ENCODE measurements around the gene ELAC1. TPM values are rescaled to one million over a fixed set of nuclear protein-coding genes. Genes with fewer than 3 reads are reported as not detected.

Gene ELAC1
- total RNA-seq, 6 experiments from 2014 or later, result 6.2 to 9.0 (median 8.1) TPM

GRCh38 chr18:51006061-51006818, 38.4 kb downstream of the ELAC1 start:
- no peak overlapping the region for H3K4me3 Mint-ChIP-seq
- H3K27ac Mint-ChIP-seq, result no peak overlapping the region
- no peaks in the 10 kb centered on the region for H3K27me3 Mint-ChIP-seq (ENCODE audit: insufficient read depth)
- no peak for DNase-seq
- H3K9me3 Mint-ChIP-seq, result no peaks in the 10 kb centered on the region
- TF ChIP-seq CTCF (IDR thresholded peaks at IDR 0.05), result no peak
- peaks cover 8% of the 10 kb centered on the region; the same call in 1 of the 2 replicates for H3K4me1 Mint-ChIP-seq (ENCODE audit: low read depth)
- H3K36me3 Mint-ChIP-seq (ENCODE audit: low read depth), result 0 out of 2 replicates have a peak, but pooled peaks cover 6% of the 10 kb centered on the region

GRCh38 chr18:51006948-51007789, 39.3 kb downstream of the ELAC1 start:
- H3K4me3 Mint-ChIP-seq, result no peak overlapping the region
- H3K36me3 Mint-ChIP-seq (ENCODE audit: low read depth), result no peaks in the 10 kb centered on the region
- DNase-seq, result no peak
- no peak overlapping the region for H3K27ac Mint-ChIP-seq
- H3K9me3 Mint-ChIP-seq, result no peaks in the 10 kb centered on the region
- no peak for TF ChIP-seq CTCF (IDR thresholded peaks at IDR 0.05)
- peaks cover 8% of the 10 kb centered on the region; the same call in 1 of the 2 replicates for H3K4me1 Mint-ChIP-seq (ENCODE audit: low read depth)
- no peaks in the 10 kb centered on the region for H3K27me3 Mint-ChIP-seq (ENCODE audit: insufficient read depth)

GRCh38 chr18:51007790-51008139, 39.9 kb downstream of the ELAC1 start:
- TF ChIP-seq CTCF (IDR thresholded peaks at IDR 0.05), result no peak
- Mint-ChIP-seq H3K4me1 (ENCODE audit: low read depth) (peaks cover 8% of the 10 kb centered on the region; the same call in 1 of the 2 replicates), H3K36me3 (ENCODE audit: low read depth) (no peaks in the 10 kb centered on the region), H3K4me3 (no peak overlapping the region), H3K27ac (no peak overlapping the region), H3K27me3 (ENCODE audit: insufficient read depth) (no peaks in the 10 kb centered on the region), H3K9me3 (no peaks in the 10 kb centered on the region)
- no peak for DNase-seq

GRCh38 chr18:51009072-51009471, 41.2 kb downstream of the ELAC1 start:
- no peaks in the 10 kb centered on the region for H3K9me3 Mint-ChIP-seq
- no peaks in the 10 kb centered on the region for H3K27me3 Mint-ChIP-seq (ENCODE audit: insufficient read depth)
- no peak overlapping the region for H3K4me3 Mint-ChIP-seq
- no peak overlapping the region for H3K27ac Mint-ChIP-seq
- no peak for DNase-seq
- TF ChIP-seq CTCF (IDR thresholded peaks at IDR 0.05), result no peak
- H3K36me3 Mint-ChIP-seq (ENCODE audit: low read depth), result no peaks in the 10 kb centered on the region
- peaks cover 8% of the 10 kb centered on the region; the same call in 1 of the 2 replicates for H3K4me1 Mint-ChIP-seq (ENCODE audit: low read depth)

- Mint-ChIP-seq H3K36me3 (ENCODE audit: low read depth) (no peaks in the 10 kb centered on the region), H3K4me1 (ENCODE audit: low read depth) (peaks cover 8% of the 10 kb centered on the region; the same call in 1 of the 2 replicates), H3K9me3 (no peaks in the 10 kb centered on the region), H3K27me3 (ENCODE audit: insufficient read depth) (no peaks in the 10 kb centered on the region; the same call in 1 of the 2 replicates), H3K27ac (no peak overlapping the region), H3K4me3 (no peak overlapping the region)
- no peak for TF ChIP-seq CTCF (IDR thresholded peaks at IDR 0.05)
- no peak for DNase-seq
Measured at GRCh38 chr18:51010218-51010617, 42.4 kb downstream of the ELAC1 start.
